Pulmonary artery endothelial cell (primary cell): ENCODE results near the gene SLX4. TPM values are rescaled to one million over a fixed set of nuclear protein-coding genes. Genes with fewer than 3 reads are reported as not detected.

Experiments
- DNase-seq: peaks from one replicate; pipeline ENCODE4 v3.0.0-alpha.2; 2011; ENCODE audit warnings: low read depth, low spot score
- total RNA-seq: library from RNA; depleted of rRNA; stranded (reverse); fragments of >200 nt; gene quantifications from 2 replicates; pipeline ENCODE4 v1.2.3, GENCODE V29; 2014

The SLX4 gene
- total RNA-seq, 1 donor from 2014 or later: 2.8 TPM

- no peak for DNase-seq
These were observed 30.0 kb downstream of the SLX4 start for GRCh38 chr16:3581392-3581791.

- DNase-seq: no peak
These were observed 30.7 kb downstream of the SLX4 start for GRCh38 chr16:3580686-3581085.

GRCh38 chr16:3580251-3580651 is 31.2 kb downstream of the SLX4 start:
- no peak for DNase-seq

GRCh38 chr16:3579776-3580175 is 31.6 kb downstream of the SLX4 start:
- no peak for DNase-seq

GRCh38 chr16:3578610-3579551 is 32.5 kb downstream of the SLX4 start:
- no peak for DNase-seq

GRCh38 chr16:3578121-3578520 is 33.3 kb downstream of the SLX4 start:
- DNase-seq: no peak

GRCh38 chr16:3577302-3577752 is 34.1 kb downstream of the SLX4 start, which contains the start of gene NLRC3:
Gene NLRC3 (minus strand): TSS chr16:3577403. CDS start chr16:3565036, 12,367 bp downstream.
- DNase-seq: no peak

GRCh38 chr16:3576211-3576610 is 35.2 kb downstream of the SLX4 start:
- DNase-seq: no peak

- DNase-seq: no peak
These were observed 35.9 kb downstream of the SLX4 start for GRCh38 chr16:3575491-3575890.

GRCh38 chr16:3574195-3574594 is 37.2 kb downstream of the SLX4 start:
- no peak for DNase-seq

- no peak for DNase-seq
These were observed 38.1 kb downstream of the SLX4 start for GRCh38 chr16:3573146-3573815.

GRCh38 chr16:3570420-3571062 is 40.9 kb downstream of the SLX4 start:
- no peak for DNase-seq

- DNase-seq: no peak
These were observed 41.6 kb downstream of the SLX4 start for GRCh38 chr16:3569851-3570250.

- no peak for DNase-seq
These were observed 44.4 kb downstream of the SLX4 start for GRCh38 chr16:3566990-3567389.

GRCh38 chr16:3564889-3565141 is 46.6 kb downstream of the SLX4 start:
- no peak for DNase-seq

- DNase-seq: no peak
These were observed 47.1 kb downstream of the SLX4 start for GRCh38 chr16:3564130-3564888.

GRCh38 chr16:3562914-3563480 is 48.4 kb downstream of the SLX4 start:
- no peak for DNase-seq

GRCh38 chr16:3561626-3562025 is 49.8 kb downstream of the SLX4 start:
- no peak for DNase-seq

GRCh38 chr16:3554351-3554928 is 57.0 kb downstream of the SLX4 start:
- DNase-seq: no peak

GRCh38 chr16:3553138-3553923 is 58.1 kb downstream of the SLX4 start:
- no peak for DNase-seq
